Lower leg skin (tissue), 4 donors: ENCODE data around the gene MNX1. TPM values are rescaled to one million over a fixed set of nuclear protein-coding genes. Genes with fewer than 3 reads are reported as not detected.

Source experiments
- DNase-seq, 2 donors: peaks; one replicate each; pipeline ENCODE4 v3.0.0-alpha.2; 2019; ENCODE audit warnings: low spot score in 2 of 2
- H3K4me3 ChIP-seq: fragments of 200-600 bp; sonication (generic); 2 replicates; pipeline ENCODE4 v1.5.1; 2017; ENCODE audit warnings: mild to moderate bottlenecking, low read depth; ENCODE audit not compliant: poor library complexity, severe bottlenecking
- CTCF ChIP-seq, 3 donors: fragments of 450-650 bp; IDR thresholded peaks; one replicate each; pipeline ENCODE4 v1.5.1; 2016; ENCODE audit warnings: antibody characterized with exemption in 3 of 3, mild to moderate bottlenecking in 3 of 3, moderate library complexity in 2 of 3
- POLR2A ChIP-seq, 2 donors: fragments of 450-650 bp; IDR thresholded peaks; one replicate each; pipeline ENCODE4 v1.6.1; 2016 to 2017; ENCODE audit warnings: antibody characterized with exemption in 2 of 2, mild to moderate bottlenecking in 1 of 2, moderate library complexity in 1 of 2
- WGBS, 2 donors: methylation state at CpG; one replicate each; pipeline ENCODE4 v1.1.5; 2018; 5-methylcytosine and 5-hydroxymethylcytosine counted together
- intact Hi-C: fragments of 100-400 bp; cut with DNase I; formaldehyde crosslinking; loops from one replicate; pipeline ENCODE4 v1.15.0; 2023; ENCODE audit warnings: low total_unique reads
- total RNA-seq, 4 donors: library from RNA; depleted of rRNA; stranded (reverse); fragments of >200 nt; gene quantifications; one replicate each; pipeline ENCODE4 v1.1.0, GENCODE V29; 2016

The MNX1 gene
- total RNA-seq, 4 donors from 2014 or later: 0.76 TPM; not detected in 3

- DNase-seq: peak in 1 of 2 donors; percentile 52
- intact Hi-C loops: no loop called here
- TF ChIP-seq POLR2A (IDR thresholded peaks at IDR 0.05) (no peak), CTCF (IDR thresholded peaks at IDR 0.05) (no peak)
- whole genome bisulfite sequencing, 2 donors: 11 to 17% methylated on average over 14 to 19 of the region's 19 CpGs
- no peak overlapping the region for H3K4me3 ChIP-seq
These were observed 12.5 kb upstream of the MNX1 start for GRCh38 chr7:157022681-157023588.

- H3K4me3 ChIP-seq: no peak overlapping the region
- TF ChIP-seq CTCF (IDR thresholded peaks at IDR 0.05) (no peak), POLR2A (IDR thresholded peaks at IDR 0.05) (no peak)
- intact Hi-C loops: no loop called here
- 5 to 11% methylated on average over 23 to 30 of the region's 30 CpGs for WGBS, 2 donors
- DNase-seq: peak in 1 of 2 donors; percentile 58
These were observed 11.6 kb upstream of the MNX1 start for GRCh38 chr7:157021871-157022680.

GRCh38 chr7:157021071-157021870, 10.8 kb upstream of the MNX1 start:
- TF ChIP-seq CTCF (IDR thresholded peaks at IDR 0.05): no peak
- no peak for TF ChIP-seq POLR2A (IDR thresholded peaks at IDR 0.05)
- WGBS, 2 donors: 1% methylated on average over 40 to 44 of the region's 84 CpGs
- intact Hi-C loops: no loop called here
- DNase-seq: peak in 1 of 2 donors; percentile 73
- no peak overlapping the region for H3K4me3 ChIP-seq

- 7% methylated on average over 24 to 25 of the region's 38 CpGs for WGBS, 2 donors
- peak in 1 of 2 donors; percentile 71 for DNase-seq
- intact Hi-C loops: no loop called here
- TF ChIP-seq POLR2A (IDR thresholded peaks at IDR 0.05) (no peak), CTCF (IDR thresholded peaks at IDR 0.05) (no peak)
- no peak overlapping the region for H3K4me3 ChIP-seq
These were observed 10.1 kb upstream of the MNX1 start for GRCh38 chr7:157020514-157021070.
